Smooth muscle cell (in vitro differentiated cells): Measurements from ENCODE around the gene IL13RA1. TPM values are rescaled to one million over a fixed set of nuclear protein-coding genes. Genes with fewer than 3 reads are reported as not detected.
A peak's percentile ranks its signal among the peaks of the same experiment; 100 is the strongest.

ENCODE experiments used
- DNase-seq: peaks from one replicate; lab custom pipeline; 2025; ENCODE audit not compliant: unreplicated experiment; lab: John Stamatoyannopoulos, UW
- H2AFZ ChIP-seq: fragments of 200-600 bp; sonication (generic); 2 replicates; pipeline ENCODE4 v1.6.0; 2016; ENCODE audit warnings: antibody characterized with exemption, low read depth, mild to moderate bottlenecking
- H3F3A ChIP-seq: fragments of 200-600 bp; sonication (generic); 2 replicates; pipeline ENCODE4 v1.6.0; 2017; ENCODE audit warnings: antibody characterized with exemption, low read depth
- H3K27ac ChIP-seq: fragments of 200-600 bp; sonication (generic); 2 replicates; pipeline ENCODE4 v1.5.1; 2016; ENCODE audit warnings: low read depth, mild to moderate bottlenecking
- H3K27me3 ChIP-seq: fragments of 200-600 bp; sonication (generic); 2 replicates; pipeline ENCODE4 v1.6.1; 2016; ENCODE audit warnings: low read depth, mild to moderate bottlenecking
- H3K36me3 ChIP-seq: fragments of 200-600 bp; sonication (generic); 2 replicates; pipeline ENCODE4 v1.5.1; 2016; ENCODE audit warnings: low read depth
- H3K4me1 ChIP-seq: fragments of 200-600 bp; sonication (generic); 2 replicates; pipeline ENCODE4 v1.5.1; 2016; ENCODE audit warnings: low read depth
- H3K4me2 ChIP-seq: fragments of 200-600 bp; sonication (generic); 2 replicates; pipeline ENCODE4 v1.6.0; 2016; ENCODE audit warnings: mild to moderate bottlenecking
- H3K4me3 ChIP-seq: fragments of 200-600 bp; sonication (generic); 2 replicates; pipeline ENCODE4 v1.5.1; 2016; ENCODE audit warnings: mild to moderate bottlenecking
- H3K79me2 ChIP-seq: fragments of 200-600 bp; sonication (generic); 2 replicates; pipeline ENCODE4 v1.6.0; 2016; ENCODE audit warnings: low read depth, mild to moderate bottlenecking
- H3K9ac ChIP-seq: fragments of 200-600 bp; sonication (generic); 2 replicates; pipeline ENCODE4 v1.6.0; 2016; ENCODE audit warnings: low read depth
- H3K9me3 ChIP-seq: fragments of 200-600 bp; sonication (generic); replicated peaks from 2 replicates; pipeline ENCODE4 v1.5.1; 2016; ENCODE audit warnings: low read depth
- H4K20me1 ChIP-seq: fragments of 200-600 bp; sonication (generic); 2 replicates; pipeline ENCODE4 v1.6.0; 2016; ENCODE audit warnings: low read depth
- WGBS: methylation state at CpG from one replicate; pipeline ENCODE4 v1.1.7; 2016; ENCODE audit warnings: low lambda C conversion rate; 5-methylcytosine and 5-hydroxymethylcytosine counted together
- polyA plus RNA-seq: library from polyadenylated mRNA; unstranded; fragments of >200 nt; fragmentation: Nextera tagmentation; extraction: Ambion mirVana; gene quantifications from 2 replicates; pipeline ENCODE4 v1.2.1, GENCODE V29; 2016
- total RNA-seq: library from RNA; depleted of rRNA; stranded (reverse); fragments of >200 nt; gene quantifications from 2 replicates; pipeline ENCODE4 v1.2.3, GENCODE V29; 2014
- TF ChIP-seq, protein P1 (sequence below): fragments of 200-600 bp; sonication (generic); IDR thresholded peaks from 2 replicates; pipeline ENCODE4 v1.5.1; 2017; ENCODE audit warnings: borderline replicate concordance, mild to moderate bottlenecking, antibody characterized with exemption; ENCODE audit not compliant: insufficient read depth, poor library complexity, severe bottlenecking

Gene IL13RA1
- total RNA-seq = 85.9 and 97.2 TPM in 2 replicates
- 50.5 and 67.0 TPM in 2 replicates for polyA plus RNA-seq

DNA sequence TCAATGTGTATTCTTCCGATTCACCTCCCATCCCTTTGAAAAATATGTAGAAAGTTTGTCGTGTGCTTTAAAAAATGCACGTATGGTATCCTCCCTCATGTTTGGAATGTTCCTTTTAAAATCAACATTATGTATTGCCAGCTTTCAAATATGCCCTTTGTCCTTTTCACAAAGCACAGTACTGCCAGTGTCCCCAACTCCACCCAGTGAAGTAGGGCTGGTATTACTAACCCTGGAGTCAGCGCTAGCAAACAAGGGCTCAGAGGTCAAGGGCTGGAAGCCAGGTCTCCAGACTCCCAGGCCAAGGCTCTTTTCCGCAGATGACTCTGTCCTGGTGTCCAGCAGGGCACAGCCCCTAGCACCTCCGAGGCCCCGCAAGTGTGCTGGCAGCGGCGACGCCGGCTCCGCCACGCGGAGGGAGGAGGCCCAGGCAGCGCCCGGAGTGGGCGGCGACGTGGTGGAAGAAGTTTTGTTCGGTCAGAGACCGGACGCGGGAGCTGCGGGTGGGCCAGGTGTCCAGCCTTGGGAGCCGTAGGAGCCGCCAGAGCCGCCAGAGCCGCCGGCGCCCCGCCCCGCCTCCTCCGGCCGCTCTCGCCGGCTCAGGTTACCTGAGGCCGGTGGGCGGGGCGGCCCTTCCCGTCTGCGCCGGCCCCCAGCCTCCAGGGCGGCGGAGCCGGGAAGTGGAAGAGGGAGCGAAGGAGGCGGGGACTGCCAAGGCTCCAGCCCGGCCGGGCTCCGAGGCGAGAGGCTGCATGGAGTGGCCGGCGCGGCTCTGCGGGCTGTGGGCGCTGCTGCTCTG is at the start of gene IL13RA1:
Gene IL13RA1 (plus strand): TSS at position 720 of the 799 bp plus-strand sequence. CDS start 33 bp downstream, at position 753.
- TF ChIP-seq, protein P1, sequence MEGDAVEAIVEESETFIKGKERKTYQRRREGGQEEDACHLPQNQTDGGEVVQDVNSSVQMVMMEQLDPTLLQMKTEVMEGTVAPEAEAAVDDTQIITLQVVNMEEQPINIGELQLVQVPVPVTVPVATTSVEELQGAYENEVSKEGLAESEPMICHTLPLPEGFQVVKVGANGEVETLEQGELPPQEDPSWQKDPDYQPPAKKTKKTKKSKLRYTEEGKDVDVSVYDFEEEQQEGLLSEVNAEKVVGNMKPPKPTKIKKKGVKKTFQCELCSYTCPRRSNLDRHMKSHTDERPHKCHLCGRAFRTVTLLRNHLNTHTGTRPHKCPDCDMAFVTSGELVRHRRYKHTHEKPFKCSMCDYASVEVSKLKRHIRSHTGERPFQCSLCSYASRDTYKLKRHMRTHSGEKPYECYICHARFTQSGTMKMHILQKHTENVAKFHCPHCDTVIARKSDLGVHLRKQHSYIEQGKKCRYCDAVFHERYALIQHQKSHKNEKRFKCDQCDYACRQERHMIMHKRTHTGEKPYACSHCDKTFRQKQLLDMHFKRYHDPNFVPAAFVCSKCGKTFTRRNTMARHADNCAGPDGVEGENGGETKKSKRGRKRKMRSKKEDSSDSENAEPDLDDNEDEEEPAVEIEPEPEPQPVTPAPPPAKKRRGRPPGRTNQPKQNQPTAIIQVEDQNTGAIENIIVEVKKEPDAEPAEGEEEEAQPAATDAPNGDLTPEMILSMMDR = no peak
- Histone ChIP-seq H3K9ac (peak within 1 kb of the TSS; percentile 85), H4K20me1 (no peaks in the 10 kb centered on the region), H3K4me2 (peak within 1 kb of the TSS; percentile 85), H3K27me3 (no peaks in the 10 kb centered on the region), H3F3A (no peaks in the 10 kb centered on the region), H3K36me3 (no peaks in the 10 kb centered on the region), H3K9me3 (no peaks in the 10 kb centered on the region), H3K27ac (peak within 1 kb of the TSS; percentile 67), H3K4me1 (no peaks in the 10 kb centered on the region), H3K4me3 (peak within 1 kb of the TSS; percentile 63), H3K79me2 (peaks cover 11% of the 10 kb centered on the region), H2AFZ (peak within 1 kb of the TSS; percentile 82)
- 41% methylated on average over 44 of the region's 56 CpGs for WGBS
- peak; percentile 18 for DNase-seq

DNA sequence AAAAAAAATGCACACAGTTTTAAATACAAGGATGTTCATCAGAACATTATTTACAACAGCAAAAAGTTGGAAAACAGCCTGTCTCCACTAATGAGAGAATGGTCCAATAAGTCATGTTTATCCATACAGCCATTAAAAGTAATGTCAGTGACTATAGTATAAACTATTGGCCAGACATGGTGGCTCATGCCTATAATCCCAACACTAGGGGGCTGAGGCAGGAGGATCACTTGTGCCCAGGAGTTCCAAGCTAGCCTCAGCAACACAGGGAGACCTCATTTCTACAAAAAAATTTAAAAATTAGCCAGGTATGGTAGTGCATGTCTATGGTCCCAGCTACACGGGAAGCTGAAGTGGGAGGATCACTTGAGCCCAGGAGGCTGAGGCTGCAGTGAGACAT is 48.1 kb upstream of the IL13RA1 start:
- H3K9ac ChIP-seq = no peak overlapping the region
- no peaks in the 10 kb centered on the region for H4K20me1 ChIP-seq
- H3K9me3 ChIP-seq = no peaks in the 10 kb centered on the region
- H2AFZ ChIP-seq = no peak overlapping the region
- H3K79me2 ChIP-seq = no peaks in the 10 kb centered on the region
- no peaks in the 10 kb centered on the region for H3K4me1 ChIP-seq
- no peak overlapping the region for H3K4me2 ChIP-seq
- H3K4me3 ChIP-seq = no peak overlapping the region
- H3K36me3 ChIP-seq = no peaks in the 10 kb centered on the region
- WGBS = 79% methylated on average over 1 of the region's 1 CpG
- H3K27ac ChIP-seq = no peak overlapping the region
- TF ChIP-seq, protein P1 = no peak
- DNase-seq = no peak
- H3K27me3 ChIP-seq = no peaks in the 10 kb centered on the region
- H3F3A ChIP-seq = no peaks in the 10 kb centered on the region

DNA sequence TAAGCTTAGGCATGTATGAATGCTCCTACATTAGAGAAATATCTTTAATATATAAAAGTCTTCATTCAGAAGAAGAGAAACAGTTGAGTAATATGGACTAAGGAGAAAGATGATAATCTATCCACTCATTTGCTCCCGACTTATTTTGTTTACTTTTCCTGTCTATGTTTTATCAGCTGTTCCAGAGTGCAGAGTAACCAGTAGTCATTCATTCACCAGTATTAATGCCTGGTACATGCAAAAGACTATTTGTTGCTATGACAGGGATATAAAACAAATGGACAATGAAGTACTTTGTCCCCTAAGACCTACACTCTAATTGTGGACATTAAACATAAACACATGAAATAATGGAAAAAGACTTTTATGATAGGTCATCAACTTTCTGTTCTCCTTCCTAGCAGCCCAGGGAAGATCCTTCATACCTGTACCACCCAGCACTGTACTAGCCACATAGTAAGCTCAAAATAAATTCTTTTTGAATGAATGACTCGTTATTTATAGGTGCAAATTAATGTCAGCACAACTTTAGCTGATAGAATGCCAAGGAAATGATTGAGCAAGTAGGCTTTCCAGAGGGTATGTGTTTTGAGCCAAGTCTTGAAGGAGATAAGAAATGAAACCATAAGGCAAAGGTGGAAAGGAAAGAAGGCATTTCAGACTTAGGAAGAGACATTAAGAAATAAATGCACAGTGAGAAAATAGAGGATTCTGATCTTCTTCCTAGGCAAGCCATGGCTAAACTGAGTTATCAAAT is 45.0 kb upstream of the IL13RA1 start:
- Histone ChIP-seq H3K4me1 (no peaks in the 10 kb centered on the region), H3K9ac (no peak overlapping the region), H3K9me3 (no peaks in the 10 kb centered on the region), H3K4me3 (no peak overlapping the region), H4K20me1 (no peaks in the 10 kb centered on the region), H3K36me3 (no peaks in the 10 kb centered on the region), H3F3A (no peaks in the 10 kb centered on the region), H3K27ac (no peak overlapping the region), H3K4me2 (no peak overlapping the region), H3K27me3 (no peaks in the 10 kb centered on the region), H2AFZ (no peak overlapping the region), H3K79me2 (no peaks in the 10 kb centered on the region)
- TF ChIP-seq, protein P1 = no peak
- no peak for DNase-seq
- WGBS = 50% methylated on average over 2 of the region's 2 CpGs
